Effector CD8-positive, alpha-beta T cell (primary cell): Measurements from ENCODE around the gene RAB29.
"Not testable (repeated sequence)": the region's sequence is repeated elsewhere in the genome, so short reads cannot be mapped to it uniquely, and the experiment has no call there.

Experiments used
- DNase-seq: peaks from one replicate; lab custom pipeline; 2025; lab: John Stamatoyannopoulos, UW

Gene RAB29

DNA sequence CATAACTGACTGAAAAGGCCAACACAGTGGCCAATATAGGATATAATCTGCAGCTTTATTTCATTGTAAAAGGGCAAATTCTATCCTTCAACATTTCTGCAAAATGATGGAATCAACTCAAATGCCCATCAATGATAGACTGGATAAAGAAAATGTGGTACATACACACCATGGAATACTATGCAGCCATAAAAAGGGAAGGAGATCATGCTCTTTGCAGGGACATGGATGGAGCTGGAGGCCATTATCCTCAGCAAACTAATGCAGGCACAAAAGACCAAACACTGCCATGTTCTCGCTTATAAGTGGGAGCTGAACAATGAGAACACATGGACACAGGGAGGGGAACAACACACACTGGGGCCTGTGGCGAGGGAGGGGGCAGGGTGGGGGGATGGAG is 54.5 kb downstream of the RAB29 start:
- DNase-seq: not testable (repeated sequence)

DNA sequence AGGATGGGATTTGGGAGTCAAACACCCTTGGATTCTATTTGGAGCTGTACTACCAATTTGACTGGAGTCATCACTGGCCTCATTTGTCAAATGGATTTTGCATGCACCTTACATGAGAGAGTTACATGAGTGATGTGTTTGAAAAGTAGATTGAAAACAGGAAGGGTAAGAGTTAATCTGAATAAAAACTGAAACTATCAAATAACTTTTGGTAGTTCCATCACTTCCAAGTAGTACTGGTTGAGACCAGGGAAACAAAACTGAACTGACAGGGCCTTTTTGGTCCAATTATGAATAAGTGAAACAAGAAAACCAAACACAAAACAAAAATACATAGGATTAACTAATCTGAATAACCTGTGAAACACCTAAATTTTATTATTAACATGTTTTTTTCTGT is 55.5 kb downstream of the RAB29 start:
- DNase-seq: no peak

DNA sequence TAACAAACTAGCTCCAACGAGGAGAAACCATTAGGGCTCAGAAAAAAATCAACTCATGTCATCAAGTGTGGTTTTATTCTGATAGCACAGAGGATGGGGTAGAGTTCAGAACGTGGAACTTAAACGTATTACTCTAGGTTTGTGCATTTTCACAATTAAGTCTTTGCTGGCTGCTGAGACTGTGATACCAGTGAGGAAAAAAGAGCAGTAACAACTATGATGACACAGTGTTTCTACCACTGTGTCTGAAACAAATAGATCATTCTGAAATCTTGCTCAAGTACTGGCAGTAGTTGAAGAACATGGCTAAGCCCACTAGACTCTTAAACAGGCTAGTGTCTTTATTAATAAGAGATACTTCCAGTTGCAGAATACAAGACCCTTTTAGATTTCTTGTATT is 56.3 kb downstream of the RAB29 start:
- no peak for DNase-seq
